HepG2 (cell line): ENCODE data around the gene ACP2. TPM values are rescaled to one million over a fixed set of nuclear protein-coding genes. Genes with fewer than 3 reads are reported as not detected.

Source experiments
- ADNP ChIP-seq: sonication (generic); formaldehyde crosslinking; IDR thresholded peaks from 2 replicates; pipeline ENCODE4 v1.4.0; 2020; ENCODE audit warnings: missing genetic modification reagents
- CEBPG ChIP-seq: IDR thresholded peaks from 2 replicates; pipeline ENCODE4 v1.6.1; 2016
- CENPX ChIP-seq: sonication (generic); formaldehyde crosslinking; IDR thresholded peaks from 2 replicates; pipeline ENCODE4 v1.9.0; 2021; ENCODE audit warnings: mild to moderate bottlenecking, missing genetic modification reagents, moderate library complexity
- DR1 ChIP-seq: sonication (generic); formaldehyde crosslinking; IDR thresholded peaks from 2 replicates; pipeline ENCODE4 v1.8.0; 2021; ENCODE audit warnings: mild to moderate bottlenecking, missing genetic modification reagents, inconsistent platforms
- GATAD1 ChIP-seq: IDR thresholded peaks from 2 replicates; pipeline ENCODE4 v1.6.1; 2016; ENCODE audit warnings: missing genetic modification reagents, missing compliant biosample characterization
- IRX3 ChIP-seq: sonication (generic); formaldehyde crosslinking; IDR thresholded peaks from 2 replicates; pipeline ENCODE4 v1.8.1; 2023; ENCODE audit warnings: mild to moderate bottlenecking, low read depth, missing genetic modification reagents, borderline replicate concordance
- JUN ChIP-seq: sonication (generic); formaldehyde crosslinking; IDR thresholded peaks from 2 replicates; pipeline ENCODE4 v1.4.0; 2020; ENCODE audit warnings: mild to moderate bottlenecking, missing genetic modification reagents
- LCORL ChIP-seq, 2 experiments: fragments of 450-650 bp in 1 of 2; sonication (generic) in 1 of 2; formaldehyde crosslinking in 1 of 2; IDR thresholded peaks; 2 replicates each; pipeline versions ENCODE4 v1.5.0 to v1.6.1; 2017 to 2020; ENCODE audit warnings: antibody characterized with exemption in 1 of 2, missing genetic modification reagents in 1 of 2
- MYNN ChIP-seq: sonication (generic); formaldehyde crosslinking; IDR thresholded peaks from 2 replicates; pipeline ENCODE4 v1.4.0; 2020; ENCODE audit warnings: mild to moderate bottlenecking, low read depth, missing genetic modification reagents
- NBN ChIP-seq: fragments of 450-650 bp; conservative IDR thresholded peaks from 2 replicates; pipeline ENCODE4 v1.6.1; 2017
- PHF20 ChIP-seq: sonication (generic); formaldehyde crosslinking; IDR thresholded peaks from 2 replicates; pipeline ENCODE4 v1.5.0; 2020; ENCODE audit warnings: mild to moderate bottlenecking, missing genetic modification reagents
- SNAPC2 ChIP-seq: sonication (generic); formaldehyde crosslinking; IDR thresholded peaks from 2 replicates; pipeline ENCODE4 v1.8.1; 2022; ENCODE audit warnings: mild to moderate bottlenecking, missing genetic modification reagents
- SOX6 ChIP-seq, 2 experiments: fragments of 450-650 bp in 1 of 2; sonication (generic) in 1 of 2; formaldehyde crosslinking in 1 of 2; IDR thresholded peaks; 2 replicates each; pipeline versions ENCODE4 v1.4.0 to v1.6.1; 2017 to 2020; ENCODE audit warnings: antibody characterized with exemption in 1 of 2, mild to moderate bottlenecking in 1 of 2, missing genetic modification reagents in 1 of 2
- SUZ12 ChIP-seq: fragments of 150-350 bp; IDR thresholded peaks from 2 replicates; pipeline ENCODE4 v1.6.1; 2014; ENCODE audit warnings: low read depth, low read length
- ZFP41 ChIP-seq: sonication (generic); formaldehyde crosslinking; IDR thresholded peaks from 2 replicates; pipeline ENCODE4 v1.4.0; 2020; ENCODE audit warnings: mild to moderate bottlenecking, missing genetic modification reagents, borderline replicate concordance
- ZKSCAN1 ChIP-seq: fragments of 150-350 bp; IDR thresholded peaks from 2 replicates; pipeline ENCODE4 v1.6.1; 2014; ENCODE audit warnings: low read length
- ZNF354B ChIP-seq: sonication (generic); formaldehyde crosslinking; IDR thresholded peaks from 2 replicates; pipeline ENCODE4 v1.8.0; 2022; ENCODE audit warnings: mild to moderate bottlenecking, missing genetic modification reagents
- ZNF484 ChIP-seq: sonication (generic); formaldehyde crosslinking; IDR thresholded peaks from 2 replicates; pipeline ENCODE4 v1.5.1; 2020; ENCODE audit warnings: mild to moderate bottlenecking, low read depth, missing genetic modification reagents, borderline replicate concordance
- ZNF891 ChIP-seq: sonication (generic); formaldehyde crosslinking; IDR thresholded peaks from 2 replicates; pipeline ENCODE4 v1.5.0; 2020; ENCODE audit warnings: mild to moderate bottlenecking, missing genetic modification reagents
- polyA plus RNA-seq, 8 experiments: library from polyadenylated mRNA; depleted of rRNA in 3 of 8; stranded (reverse) in 7 of 8; unstranded in 1 of 8; fragments of >200 nt; fragmentation: Illumina TruSeq in 4 of 8; extraction: Trizol in 4 of 8; gene quantifications; 2 replicates each; pipeline versions ENCODE4 v1.2.1 to v1.2.3, GENCODE V29; 2011 to 2016; ENCODE audit warnings: low read depth in 4 of 8, missing spikeins in 1 of 8, mixed read lengths in 1 of 8; ENCODE audit not compliant: insufficient read depth in 1 of 8
- total RNA-seq, 5 experiments: library from RNA; depleted of rRNA; stranded (reverse); fragments of >200 nt; fragmentation: Illumina TruSeq; extraction: Trizol; gene quantifications; 2 replicates each; pipeline ENCODE4 v1.2.3, GENCODE V29; 2016; ENCODE audit warnings: low read depth in 1 of 5
- TF ChIP-seq, protein P1 (sequence below): sonication (generic); formaldehyde crosslinking; IDR thresholded peaks from 2 replicates; pipeline ENCODE4 v1.5.1; 2020; ENCODE audit warnings: mild to moderate bottlenecking, missing genetic modification reagents, moderate library complexity
- TF ChIP-seq, protein P2 (sequence below): sonication (generic); formaldehyde crosslinking; IDR thresholded peaks from 2 replicates; pipeline ENCODE4 v1.9.0; 2021; ENCODE audit warnings: missing genetic modification reagents, mild to moderate bottlenecking, borderline replicate concordance
- TF ChIP-seq, protein P3 (sequence below): sonication (generic); formaldehyde crosslinking; IDR thresholded peaks from 2 replicates; pipeline ENCODE4 v1.5.0; 2020; ENCODE audit warnings: mild to moderate bottlenecking, missing genetic modification reagents
- TF ChIP-seq, protein P4 (sequence below): sonication (generic); formaldehyde crosslinking; IDR thresholded peaks from 2 replicates; pipeline ENCODE4 v1.4.0; 2020; ENCODE audit warnings: mild to moderate bottlenecking, missing genetic modification reagents
- TF ChIP-seq, protein P5 (sequence below): sonication (generic); formaldehyde crosslinking; conservative IDR thresholded peaks from 2 replicates; pipeline ENCODE4 v1.4.0; 2020; ENCODE audit warnings: missing genetic modification reagents

The ACP2 gene
- total and polyA plus RNA-seq, 2 of the 13 experiments (the other 11 are each of a cell fraction or from before 2014, with no cell fraction given) = 17.7 to 20.2 TPM

DNA sequence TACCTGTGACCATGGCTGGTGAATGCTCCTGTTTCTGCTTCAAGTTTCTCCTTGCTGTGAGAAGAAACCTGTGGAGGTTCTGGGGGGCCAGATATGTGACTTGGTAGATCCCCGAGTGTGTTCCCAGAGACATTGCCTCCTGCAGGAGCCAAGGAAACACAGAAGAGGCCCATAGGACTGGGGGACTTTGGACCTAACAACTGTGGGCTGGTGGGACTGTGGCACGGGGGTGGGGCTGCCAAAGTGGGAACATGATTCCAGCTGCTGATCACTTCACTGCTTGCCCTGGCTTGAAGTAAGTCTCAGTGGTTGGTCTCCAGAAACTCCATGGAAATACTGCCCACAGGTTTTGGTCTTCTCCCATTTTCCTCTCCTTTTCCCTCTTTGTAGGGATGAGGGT is 5.0 kb upstream of the ACP2 start (continued):
- TF ChIP-seq, protein P1, sequence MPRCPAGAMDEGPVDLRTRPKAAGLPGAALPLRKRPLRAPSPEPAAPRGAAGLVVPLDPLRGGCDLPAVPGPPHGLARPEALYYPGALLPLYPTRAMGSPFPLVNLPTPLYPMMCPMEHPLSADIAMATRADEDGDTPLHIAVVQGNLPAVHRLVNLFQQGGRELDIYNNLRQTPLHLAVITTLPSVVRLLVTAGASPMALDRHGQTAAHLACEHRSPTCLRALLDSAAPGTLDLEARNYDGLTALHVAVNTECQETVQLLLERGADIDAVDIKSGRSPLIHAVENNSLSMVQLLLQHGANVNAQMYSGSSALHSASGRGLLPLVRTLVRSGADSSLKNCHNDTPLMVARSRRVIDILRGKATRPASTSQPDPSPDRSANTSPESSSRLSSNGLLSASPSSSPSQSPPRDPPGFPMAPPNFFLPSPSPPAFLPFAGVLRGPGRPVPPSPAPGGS (CRISPR knock-in tag) = no peak
- no peak for TF ChIP-seq GATAD1 (CRISPR knock-in tag)
- TF ChIP-seq, protein P2, sequence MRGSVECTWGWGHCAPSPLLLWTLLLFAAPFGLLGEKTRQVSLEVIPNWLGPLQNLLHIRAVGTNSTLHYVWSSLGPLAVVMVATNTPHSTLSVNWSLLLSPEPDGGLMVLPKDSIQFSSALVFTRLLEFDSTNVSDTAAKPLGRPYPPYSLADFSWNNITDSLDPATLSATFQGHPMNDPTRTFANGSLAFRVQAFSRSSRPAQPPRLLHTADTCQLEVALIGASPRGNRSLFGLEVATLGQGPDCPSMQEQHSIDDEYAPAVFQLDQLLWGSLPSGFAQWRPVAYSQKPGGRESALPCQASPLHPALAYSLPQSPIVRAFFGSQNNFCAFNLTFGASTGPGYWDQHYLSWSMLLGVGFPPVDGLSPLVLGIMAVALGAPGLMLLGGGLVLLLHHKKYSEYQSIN (CRISPR knock-in tag) = no peak
- TF ChIP-seq ADNP = no peak
- no peak for TF ChIP-seq ZNF891
- no peak for TF ChIP-seq ZKSCAN1
- TF ChIP-seq JUN (CRISPR knock-in tag) = no peak
- TF ChIP-seq, protein P3, sequence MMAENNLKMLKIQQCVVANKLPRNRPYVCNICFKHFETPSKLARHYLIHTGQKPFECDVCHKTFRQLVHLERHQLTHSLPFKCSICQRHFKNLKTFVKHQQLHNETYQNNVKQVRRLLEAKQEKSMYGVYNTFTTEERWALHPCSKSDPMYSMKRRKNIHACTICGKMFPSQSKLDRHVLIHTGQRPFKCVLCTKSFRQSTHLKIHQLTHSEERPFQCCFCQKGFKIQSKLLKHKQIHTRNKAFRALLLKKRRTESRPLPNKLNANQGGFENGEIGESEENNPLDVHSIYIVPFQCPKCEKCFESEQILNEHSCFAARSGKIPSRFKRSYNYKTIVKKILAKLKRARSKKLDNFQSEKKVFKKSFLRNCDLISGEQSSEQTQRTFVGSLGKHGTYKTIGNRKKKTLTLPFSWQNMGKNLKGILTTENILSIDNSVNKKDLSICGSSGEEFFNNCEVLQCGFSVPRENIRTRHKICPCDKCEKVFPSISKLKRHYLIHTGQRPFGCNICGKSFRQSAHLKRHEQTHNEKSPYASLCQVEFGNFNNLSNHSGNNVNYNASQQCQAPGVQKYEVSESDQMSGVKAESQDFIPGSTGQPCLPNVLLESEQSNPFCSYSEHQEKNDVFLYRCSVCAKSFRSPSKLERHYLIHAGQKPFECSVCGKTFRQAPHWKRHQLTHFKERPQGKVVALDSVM (CRISPR knock-in tag) = no peak
- TF ChIP-seq MYNN (CRISPR knock-in tag) = no peak
- TF ChIP-seq DR1 (CRISPR knock-in tag) = no peak
- TF ChIP-seq NBN = no peak
- TF ChIP-seq LCORL (IDR thresholded peaks at IDR 0.05) = no peak
- TF ChIP-seq LCORL (CRISPR knock-in tag; IDR thresholded peaks at IDR 0.05) = 0 out of 2 replicates have a peak, but pooled peaks have one; percentile 28
- TF ChIP-seq IRX3 (CRISPR knock-in tag) = no peak
- TF ChIP-seq CEBPG = no peak
- no peak for TF ChIP-seq ZNF354B
- TF ChIP-seq PHF20 = no peak
- no peak for TF ChIP-seq SOX6 (IDR thresholded peaks at IDR 0.05)
- TF ChIP-seq SOX6 (CRISPR knock-in tag; IDR thresholded peaks at IDR 0.05) = no peak
- TF ChIP-seq SUZ12 = no peak
- TF ChIP-seq ZNF484 = no peak
- TF ChIP-seq CENPX (CRISPR knock-in tag) = no peak
- TF ChIP-seq SNAPC2 (CRISPR knock-in tag) = no peak
- TF ChIP-seq, protein P4, sequence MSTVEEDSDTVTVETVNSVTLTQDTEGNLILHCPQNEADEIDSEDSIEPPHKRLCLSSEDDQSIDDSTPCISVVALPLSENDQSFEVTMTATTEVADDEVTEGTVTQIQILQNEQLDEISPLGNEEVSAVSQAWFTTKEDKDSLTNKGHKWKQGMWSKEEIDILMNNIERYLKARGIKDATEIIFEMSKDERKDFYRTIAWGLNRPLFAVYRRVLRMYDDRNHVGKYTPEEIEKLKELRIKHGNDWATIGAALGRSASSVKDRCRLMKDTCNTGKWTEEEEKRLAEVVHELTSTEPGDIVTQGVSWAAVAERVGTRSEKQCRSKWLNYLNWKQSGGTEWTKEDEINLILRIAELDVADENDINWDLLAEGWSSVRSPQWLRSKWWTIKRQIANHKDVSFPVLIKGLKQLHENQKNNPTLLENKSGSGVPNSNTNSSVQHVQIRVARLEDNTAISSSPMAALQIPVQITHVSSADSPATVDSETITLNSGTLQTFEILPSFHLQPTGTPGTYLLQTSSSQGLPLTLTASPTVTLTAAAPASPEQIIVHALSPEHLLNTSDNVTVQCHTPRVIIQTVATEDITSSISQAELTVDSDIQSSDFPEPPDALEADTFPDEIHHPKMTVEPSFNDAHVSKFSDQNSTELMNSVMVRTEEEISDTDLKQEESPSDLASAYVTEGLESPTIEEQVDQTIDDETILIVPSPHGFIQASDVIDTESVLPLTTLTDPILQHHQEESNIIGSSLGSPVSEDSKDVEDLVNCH = no peak
- TF ChIP-seq ZFP41 (CRISPR knock-in tag) = no peak
- TF ChIP-seq, protein P5, sequence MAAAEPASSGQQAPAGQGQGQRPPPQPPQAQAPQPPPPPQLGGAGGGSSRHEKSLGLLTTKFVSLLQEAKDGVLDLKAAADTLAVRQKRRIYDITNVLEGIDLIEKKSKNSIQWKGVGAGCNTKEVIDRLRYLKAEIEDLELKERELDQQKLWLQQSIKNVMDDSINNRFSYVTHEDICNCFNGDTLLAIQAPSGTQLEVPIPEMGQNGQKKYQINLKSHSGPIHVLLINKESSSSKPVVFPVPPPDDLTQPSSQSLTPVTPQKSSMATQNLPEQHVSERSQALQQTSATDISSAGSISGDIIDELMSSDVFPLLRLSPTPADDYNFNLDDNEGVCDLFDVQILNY (CRISPR knock-in tag) = no peak
